Measurements from ENCODE around the gene SMC4. TPM values are rescaled to one million over a fixed set of nuclear protein-coding genes. Genes with fewer than 3 reads are reported as not detected.

Gene SMC4
- total and polyA plus RNA-seq, 2 experiments from 2014 or later, result 49.6 to 55.4 TPM

GRCh38 chr3:160481856-160482255 lies 82.4 kb downstream of the SMC4 start:
- Histone ChIP-seq H3K36me3 (replicated peaks; ENCODE audit: insufficient read depth, low read depth) (no peaks in the 10 kb centered on the region), H3K9me3 (ENCODE audit: low read depth) (no peaks in the 10 kb centered on the region), H2AFZ (no peak overlapping the region), H3K79me2 (no peaks in the 10 kb centered on the region), H3K27me3 (no peaks in the 10 kb centered on the region), H3K4me3 (no peak overlapping the region), H3K9me2 (replicated peaks; ENCODE audit: insufficient read depth) (no peaks in the 10 kb centered on the region), H3K27ac (no peak overlapping the region), H3K4me1 (ENCODE audit: insufficient read depth) (no peaks in the 10 kb centered on the region), H4K20me1 (ENCODE audit: insufficient read depth, poor library complexity, severe bottlenecking) (no peaks in the 10 kb centered on the region), H3K4me2 (no peak overlapping the region)
- TF ChIP-seq CTCF (IDR thresholded peaks at IDR 0.05; ENCODE audit: poor library complexity), result no peak
- no peak for TF ChIP-seq EZH2phosphoT487 (IDR thresholded peaks at IDR 0.05; ENCODE audit: low read depth, severe bottlenecking, unreplicated experiment)
- TF ChIP-seq EZH2 (IDR thresholded peaks at IDR 0.05; ENCODE audit: borderline replicate concordance), result no peak
- no peak for DNase-seq (ENCODE audit: low spot score)
- 91% methylated on average over 6 of the region's 6 CpGs for WGBS (ENCODE audit: low lambda C conversion rate, missing lambda C conversion rate)

- Histone ChIP-seq H3K4me1 (ENCODE audit: insufficient read depth) (no peaks in the 10 kb centered on the region), H3K36me3 (replicated peaks; ENCODE audit: insufficient read depth, low read depth) (no peaks in the 10 kb centered on the region), H4K20me1 (ENCODE audit: insufficient read depth, poor library complexity, severe bottlenecking) (no peaks in the 10 kb centered on the region), H2AFZ (no peak overlapping the region), H3K27ac (no peak overlapping the region), H3K27me3 (no peaks in the 10 kb centered on the region), H3K4me3 (no peak overlapping the region), H3K79me2 (no peaks in the 10 kb centered on the region), H3K9me2 (replicated peaks; ENCODE audit: insufficient read depth) (no peaks in the 10 kb centered on the region), H3K4me2 (no peak overlapping the region), H3K9me3 (ENCODE audit: low read depth) (no peaks in the 10 kb centered on the region)
- DNase-seq (ENCODE audit: low spot score), result no peak
- WGBS (ENCODE audit: low lambda C conversion rate, missing lambda C conversion rate), result 85% methylated on average over 3 of the region's 3 CpGs
- TF ChIP-seq EZH2 (IDR thresholded peaks at IDR 0.05; ENCODE audit: borderline replicate concordance) (no peak), CTCF (IDR thresholded peaks at IDR 0.05; ENCODE audit: poor library complexity) (no peak), EZH2phosphoT487 (IDR thresholded peaks at IDR 0.05; ENCODE audit: low read depth, severe bottlenecking, unreplicated experiment) (no peak)
These were observed 83.3 kb downstream of the SMC4 start for GRCh38 chr3:160482796-160483195.

MicroRNAs within 50 kb of the gene (microRNA counts, 767-probe panel; counts per million panel counts)
- 9,748 counts per million, percentile 78 among the panel's probes with 10 or more counts for microRNA hsa-miR-15b-5p

Small RNA genes within 50 kb of the gene (microRNA-seq; reads per million reads assigned to microRNA genes)
- gene MIR15B (1,639 reads per million, percentile 83 among the genes with 10 or more reads in this experiment), gene MIR16-2 (161 reads per million, percentile 64 among the genes with 10 or more reads in this experiment)

Small RNA genes within 50 kb of the gene (small RNA-seq; reads per million reads assigned to genes)
- gene MIR15B (13.6 reads per million, percentile 95 among the genes with 10 or more reads in this experiment), gene MIR16-2 (5.0 reads per million, percentile 93 among the genes with 10 or more reads in this experiment), gene RNU7-136P (not detected)

Other genes with a start within 250 kb of the SMC4 start
- 0.32 and 0.47 TPM in 2 replicates for gene C3orf80, start 174.2 kb upstream of the SMC4 start, total RNA-seq
- gene C3orf80, start 174.2 kb upstream of the SMC4 start, polyA plus RNA-seq, result 0.46 and 0.55 TPM in 2 replicates
- 43.3 and 48.2 TPM in 2 replicates for gene IFT80, start 425 bp upstream of the SMC4 start, total RNA-seq
- gene IFT80, start 425 bp upstream of the SMC4 start, polyA plus RNA-seq, result 13.5 and 19.2 TPM in 2 replicates
- 9.8 and 14.0 TPM in 2 replicates for gene TRIM59, start 50.1 kb downstream of the SMC4 start, total RNA-seq
- gene TRIM59, start 50.1 kb downstream of the SMC4 start, polyA plus RNA-seq, result 4.6 and 6.4 TPM in 2 replicates
- 22.3 and 26.6 TPM in 2 replicates for gene KPNA4, start 165.9 kb downstream of the SMC4 start, total RNA-seq
- 6.8 and 13.0 TPM in 2 replicates for gene KPNA4, start 165.9 kb downstream of the SMC4 start, polyA plus RNA-seq

All from hepatocyte (in vitro differentiated cells).